NCI-H128 (cell line): Measurements from ENCODE around the gene E2F4.
A peak's percentile ranks its signal among the peaks of the same experiment; 100 is the strongest.

ENCODE experiments used
- DNase-seq: peaks from one replicate; lab custom pipeline; 2025; ENCODE audit not compliant: unreplicated experiment; lab: John Stamatoyannopoulos, UW

E2F4 gene

DNA sequence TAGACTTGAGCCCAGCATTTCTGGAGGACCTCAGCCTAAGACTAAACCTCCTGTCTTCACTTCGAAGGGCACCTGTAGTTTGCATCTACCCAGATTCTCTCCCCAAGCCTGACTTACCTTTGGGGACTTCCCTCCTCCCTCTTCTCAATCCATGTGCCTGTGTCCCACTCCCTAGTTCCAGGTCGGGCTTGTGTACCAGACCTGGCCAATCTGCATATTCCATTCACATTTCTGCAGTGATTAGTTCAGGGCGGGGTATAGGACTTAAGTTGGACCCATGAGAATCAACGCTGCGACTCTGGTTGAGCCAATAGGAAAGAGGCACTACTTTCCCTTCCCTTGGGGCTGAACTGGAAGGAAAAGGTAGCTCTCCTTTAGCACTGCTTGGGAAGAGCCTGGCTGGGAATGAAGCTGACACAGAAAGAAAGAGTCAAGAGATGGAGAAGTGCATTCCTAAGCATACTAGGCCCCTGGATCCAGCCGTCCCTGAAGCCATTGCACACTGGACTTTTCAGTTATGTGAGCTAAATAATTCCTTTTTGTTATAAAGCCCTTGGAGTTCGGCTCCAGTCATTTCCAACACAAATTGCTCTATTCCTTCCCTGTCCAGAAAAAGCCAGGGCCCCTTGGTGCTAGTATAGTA lies 34.7 kb upstream of the E2F4 start:
- no peak for DNase-seq

DNA sequence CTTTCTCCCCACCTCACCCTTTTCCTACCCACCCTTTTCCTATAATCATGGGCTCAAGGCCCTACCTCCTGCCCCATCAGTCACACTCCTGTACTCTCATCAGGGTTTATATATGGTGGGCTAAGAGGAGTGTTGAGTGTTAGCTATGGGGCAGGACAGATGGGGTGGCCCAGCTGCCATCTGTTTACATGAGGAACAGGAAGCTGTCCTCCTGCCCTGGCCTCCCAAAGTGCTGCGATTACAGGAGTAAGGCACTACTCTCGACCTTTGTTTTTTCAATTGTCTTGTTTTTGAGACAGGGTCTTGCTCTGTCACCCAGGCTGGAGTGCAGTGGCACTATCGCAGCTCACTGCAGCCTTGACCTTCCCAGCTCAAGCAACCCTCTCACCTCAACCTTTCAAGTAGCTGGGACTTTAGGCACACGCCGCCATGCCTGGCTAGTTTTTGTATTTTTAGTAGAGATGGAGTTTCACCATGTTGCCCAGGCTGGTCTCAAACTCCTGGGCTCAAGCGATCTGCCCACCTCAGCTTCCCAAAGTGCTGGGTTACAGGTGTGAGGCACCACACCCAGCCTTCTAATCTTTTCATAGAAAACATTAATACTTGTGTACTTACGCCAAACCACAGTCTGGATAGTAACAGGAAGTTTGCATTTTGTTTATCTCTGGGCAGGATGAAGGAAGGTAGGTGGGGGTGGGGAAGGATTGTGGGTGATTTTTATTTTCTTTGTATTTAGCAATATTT lies 33.9 kb upstream of the E2F4 start:
- DNase-seq = no peak

GRCh38 chr16:67158637-67159600 lies 33.0 kb upstream of the E2F4 start:
- DNase-seq = no peak

GRCh38 chr16:67161595-67162058 lies 30.3 kb upstream of the E2F4 start:
- no peak for DNase-seq

DNA sequence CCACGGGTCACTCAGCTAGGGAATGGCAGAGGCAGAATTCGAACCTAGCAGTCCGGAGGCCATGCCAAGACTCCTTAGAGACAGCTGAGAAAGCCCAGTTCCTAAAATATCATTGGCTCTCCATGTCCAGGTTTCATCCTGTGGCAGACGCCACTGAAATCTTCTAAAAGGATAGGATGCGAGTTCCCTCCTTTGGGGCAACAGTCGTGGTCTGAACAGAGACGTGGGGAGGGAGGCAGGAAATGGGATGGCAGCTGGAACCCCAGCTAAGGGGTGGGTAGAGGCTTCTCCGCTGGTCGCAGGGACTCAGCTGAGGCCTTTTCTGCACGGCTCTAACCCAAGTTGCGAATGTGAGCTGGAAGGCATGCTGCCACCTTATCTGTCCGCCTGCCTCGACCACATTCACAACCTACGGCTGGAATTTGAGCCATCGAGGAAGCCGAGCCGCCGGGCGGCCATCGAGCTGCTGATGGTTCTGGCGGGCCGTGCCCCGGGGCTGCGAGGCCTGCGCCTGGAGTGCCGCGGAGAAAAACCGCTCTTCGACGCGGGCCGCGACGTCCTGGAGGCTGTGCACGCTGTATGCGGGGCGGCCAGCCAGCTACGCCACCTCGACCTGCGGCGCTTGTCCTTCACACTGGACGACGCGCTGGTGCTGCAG lies 29.3 kb upstream of the E2F4 start:
- DNase-seq = no peak

- peak; percentile 75 for DNase-seq
Measured at GRCh38 chr16:67163164-67163998, 28.6 kb upstream of the E2F4 start.

GRCh38 chr16:67163999-67164558 lies 27.9 kb upstream of the E2F4 start:
- DNase-seq = no peak

DNA sequence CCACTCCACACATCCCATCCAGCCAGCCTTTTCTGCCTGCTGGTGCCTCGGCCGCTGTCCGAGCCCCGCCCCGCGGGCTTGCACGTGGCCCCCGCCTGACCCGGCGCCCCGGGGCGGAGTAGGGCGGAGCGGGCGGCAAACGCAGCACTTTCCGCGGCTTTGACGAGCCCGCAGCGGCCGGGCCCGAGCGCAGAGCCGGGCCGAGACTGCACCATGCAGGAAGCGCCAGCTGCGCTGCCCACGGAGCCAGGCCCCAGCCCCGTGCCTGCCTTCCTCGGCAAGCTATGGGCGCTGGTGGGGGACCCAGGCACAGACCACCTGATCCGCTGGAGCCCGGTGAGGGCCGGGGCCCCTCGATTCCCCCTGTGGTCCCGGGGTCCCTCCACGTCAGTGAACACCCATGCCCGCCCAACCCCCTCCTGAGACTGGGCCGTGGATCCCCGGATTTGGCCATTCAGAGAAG lies 27.3 kb upstream of the E2F4 start, which contains the start of gene HSF4:
TSS of gene HSF4 (plus strand) at position 147 of the 463 bp plus-strand sequence. CDS start at position 214, 67 bp downstream.
- DNase-seq = no peak

DNA sequence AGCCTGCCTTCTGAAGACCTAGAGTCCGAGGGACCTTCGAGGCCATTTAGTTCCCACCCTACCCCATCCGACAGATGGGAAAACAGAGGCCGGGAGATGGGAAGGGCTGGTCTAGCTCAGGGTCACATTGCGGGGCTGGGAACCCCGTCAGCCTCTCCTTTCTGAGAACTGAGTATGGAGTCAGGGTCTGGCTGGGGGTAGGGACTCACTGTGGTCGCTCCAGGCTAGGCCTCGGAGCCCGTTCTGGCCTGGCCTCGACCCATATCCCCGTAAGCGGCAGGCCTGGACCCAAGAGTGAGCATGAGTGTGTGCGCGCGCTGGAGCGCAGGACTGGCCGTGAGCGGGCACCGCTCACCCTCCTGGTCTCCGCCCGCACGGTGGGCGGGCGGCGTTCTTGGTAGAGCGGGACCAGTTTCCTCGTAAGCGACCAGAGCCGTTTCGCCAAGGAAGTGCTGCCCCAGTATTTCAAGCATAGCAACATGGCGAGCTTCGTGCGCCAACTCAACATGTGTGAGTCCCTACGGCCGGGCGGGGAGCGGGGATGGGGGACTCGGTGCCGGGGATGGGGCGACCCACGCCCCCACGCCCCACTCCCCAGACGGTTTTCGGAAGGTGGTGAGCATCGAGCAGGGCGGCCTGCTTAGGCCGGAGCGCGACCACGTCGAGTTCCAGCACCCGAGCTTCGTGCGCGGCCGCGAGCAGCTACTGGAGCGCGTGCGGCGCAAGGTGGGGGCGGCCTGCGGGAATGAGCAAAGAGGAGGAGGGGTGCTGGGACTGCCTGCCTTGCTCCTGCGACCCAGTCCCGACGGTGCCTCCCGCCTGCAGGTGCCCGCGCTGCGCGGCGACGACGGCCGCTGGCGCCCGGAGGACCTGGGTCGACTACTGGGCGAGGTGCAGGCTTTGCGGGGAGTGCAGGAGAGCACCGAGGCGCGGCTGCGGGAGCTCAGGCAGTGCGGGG lies 26.6 kb upstream of the E2F4 start:
- no peak for DNase-seq

DNA sequence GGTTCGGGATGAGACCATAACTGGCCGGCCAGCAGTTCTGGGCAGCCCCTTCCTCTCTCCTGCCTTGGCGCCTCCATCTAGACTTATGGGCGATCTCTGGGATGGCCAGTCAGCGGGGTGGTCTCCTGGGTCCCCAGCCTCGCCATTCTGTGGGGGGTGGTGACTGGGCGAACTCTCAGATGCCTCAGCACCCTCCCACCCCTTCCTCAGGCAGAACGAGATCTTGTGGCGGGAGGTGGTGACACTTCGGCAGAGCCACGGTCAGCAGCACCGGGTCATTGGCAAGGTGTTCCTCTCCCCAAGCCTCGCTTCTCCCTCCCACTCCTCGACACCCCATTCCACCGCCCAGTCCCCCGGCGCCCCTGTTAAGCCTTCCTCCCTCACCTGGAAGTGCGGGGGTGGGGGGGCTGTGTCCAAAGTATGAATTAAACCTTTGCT lies 25.8 kb upstream of the E2F4 start:
- DNase-seq = no peak

DNA sequence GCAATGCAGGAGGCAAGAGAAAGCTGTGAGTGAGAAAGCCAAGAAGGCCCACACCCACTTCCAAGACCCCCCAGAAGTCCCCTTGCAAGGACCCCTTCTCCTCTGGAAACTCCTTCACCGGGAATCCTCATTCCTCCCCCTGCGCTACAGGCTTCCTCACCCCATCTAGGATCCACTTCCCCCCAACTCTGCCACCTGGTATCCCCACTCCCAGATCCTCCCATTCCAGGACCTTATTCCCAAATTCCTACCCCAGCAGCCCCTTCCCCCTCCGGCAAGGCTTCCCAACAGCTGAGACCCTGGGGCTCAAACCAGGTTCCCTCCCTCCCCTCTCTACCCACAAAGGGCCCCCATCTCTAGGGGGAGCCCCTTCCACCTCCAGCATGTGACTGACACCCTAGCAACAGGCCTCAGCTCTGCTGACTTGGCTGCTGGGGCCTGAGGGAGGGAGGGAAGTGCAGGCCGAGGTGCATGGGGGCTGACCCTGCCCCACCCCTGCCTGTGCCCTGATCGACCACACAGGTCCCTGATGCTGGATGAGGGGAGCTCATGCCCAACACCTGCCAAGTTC lies 25.3 kb upstream of the E2F4 start:
- no peak for DNase-seq

GRCh38 chr16:67167588-67167987 lies 24.4 kb upstream of the E2F4 start:
- no peak for DNase-seq

GRCh38 chr16:67169011-67169451 lies 22.9 kb upstream of the E2F4 start:
- no peak for DNase-seq

GRCh38 chr16:67169642-67170167 lies 22.2 kb upstream of the E2F4 start:
- DNase-seq = no peak

DNA sequence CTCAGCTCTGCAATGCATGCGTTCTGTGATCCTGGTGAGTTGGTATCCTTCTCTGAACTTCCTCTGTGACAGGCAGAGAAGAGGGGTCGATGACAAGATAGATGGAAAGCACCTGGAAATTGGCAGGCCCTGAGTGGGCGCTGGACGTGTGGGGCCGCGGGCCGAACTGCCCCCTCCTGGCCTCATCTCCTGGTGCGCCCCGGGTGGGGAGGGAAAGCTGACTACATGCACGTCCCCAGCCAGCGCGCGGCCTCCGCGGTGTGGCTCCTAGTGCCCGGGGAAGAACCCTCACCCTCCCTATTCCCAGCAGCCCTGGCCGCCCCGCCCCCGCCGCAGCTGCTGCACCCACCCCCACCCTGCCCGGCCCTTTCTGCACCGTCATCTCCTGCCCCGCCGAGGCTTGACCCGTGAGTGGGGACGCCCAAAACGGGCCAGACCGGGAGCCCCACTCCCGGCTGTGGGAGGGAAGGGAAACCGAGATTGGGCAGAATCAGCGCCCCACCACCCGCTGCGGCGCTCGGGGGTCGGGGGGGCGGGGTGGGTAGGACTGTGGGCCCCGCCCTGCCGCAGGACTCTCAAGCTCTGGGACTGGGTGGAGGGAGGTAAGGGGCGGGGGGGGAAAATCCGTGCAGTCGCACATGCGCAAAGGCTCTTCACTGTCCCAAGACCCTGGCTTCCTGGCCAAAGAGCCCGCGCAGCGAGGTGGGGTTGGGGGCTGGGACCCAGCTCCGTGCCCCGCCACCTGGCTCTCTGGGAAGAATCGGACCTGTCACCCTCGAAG lies 21.6 kb upstream of the E2F4 start, which contains the start of gene NOL3:
TSS of gene NOL3 (plus strand) at position 371 of the 781 bp plus-strand sequence.
- no peak for DNase-seq

GRCh38 chr16:67170949-67171649 lies 20.9 kb upstream of the E2F4 start:
- DNase-seq = no peak
